GM21423 (cell line): ENCODE data around the gene TRIM22.

Source experiments
- ATAC-seq: cut with Tn5 transposase; IDR thresholded peaks from one replicate; pipeline ENCODE4 v1.9.1; 2021; ENCODE audit warnings: mild to moderate bottlenecking, moderate library complexity; ENCODE audit not compliant: unreplicated experiment

The TRIM22 gene

DNA sequence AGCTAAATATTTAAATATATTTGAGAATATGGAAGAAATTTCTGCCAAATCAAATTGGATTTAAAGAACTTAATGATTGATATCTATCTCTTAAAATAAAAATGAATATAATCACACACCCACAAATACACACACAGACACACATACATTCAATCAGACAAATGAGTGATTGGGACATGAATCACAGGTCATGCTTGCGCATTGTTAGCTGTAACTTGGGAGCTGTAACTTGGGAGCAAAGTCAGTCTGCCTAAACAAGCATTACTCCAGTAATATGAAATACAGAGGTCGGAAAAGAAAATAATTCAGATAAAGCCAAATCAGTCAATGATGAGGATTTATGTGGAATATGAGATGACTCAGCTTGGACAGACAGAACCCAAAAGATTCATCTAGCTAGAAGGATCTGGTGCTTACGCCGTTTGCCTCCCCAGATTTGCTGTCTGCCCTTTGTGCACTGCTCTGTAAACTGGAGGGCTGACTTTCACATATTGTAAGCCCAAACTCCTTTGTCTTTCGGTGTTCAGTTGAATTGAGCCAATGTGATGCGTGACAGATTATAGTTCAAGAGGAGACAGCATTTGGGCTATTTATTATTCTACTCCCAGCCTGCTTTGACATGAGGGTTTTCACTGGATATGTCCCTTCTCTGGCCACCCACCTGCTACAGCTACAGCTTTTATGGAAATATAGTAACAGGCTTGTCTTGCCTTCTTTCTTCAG lies 48.2 kb downstream of the TRIM22 start:
- no peak for ATAC-seq

DNA sequence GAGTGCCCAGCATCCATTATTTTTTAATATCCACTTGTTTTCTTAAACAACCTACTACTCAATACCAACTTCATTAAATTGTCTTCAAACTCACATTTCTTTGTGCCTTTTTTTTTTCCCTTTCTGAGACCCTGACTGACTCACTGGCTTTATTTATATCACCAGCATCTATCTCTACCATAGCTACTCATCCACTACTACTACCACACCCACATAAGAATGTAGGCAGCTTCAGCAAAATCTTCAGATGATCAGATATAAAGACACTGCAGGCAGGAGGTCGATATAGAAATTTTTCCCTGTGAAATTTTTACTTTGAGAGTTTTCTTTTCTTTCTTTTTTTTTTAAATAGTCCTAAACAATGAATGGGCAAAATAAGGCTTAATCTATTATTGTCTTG lies 48.8 kb downstream of the TRIM22 start:
- ATAC-seq: no peak

DNA sequence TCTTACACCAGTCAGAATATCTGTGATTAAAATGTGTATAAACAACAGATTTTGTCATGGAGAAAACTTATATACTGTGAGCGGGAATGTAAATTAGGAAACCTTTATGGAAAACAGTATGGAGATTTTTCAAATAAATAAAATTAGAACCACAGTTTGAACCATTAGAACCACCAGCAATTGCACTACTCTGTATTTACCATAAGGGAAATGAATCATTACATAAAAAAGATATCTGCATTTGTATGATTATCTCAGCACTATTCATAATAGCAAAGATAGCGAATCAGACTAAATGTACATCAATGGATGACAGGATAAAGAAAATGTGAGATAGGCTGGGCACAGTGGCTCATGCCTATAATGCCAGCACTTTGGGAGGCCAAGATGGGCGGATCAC lies 57.0 kb downstream of the TRIM22 start:
- no peak for ATAC-seq

DNA sequence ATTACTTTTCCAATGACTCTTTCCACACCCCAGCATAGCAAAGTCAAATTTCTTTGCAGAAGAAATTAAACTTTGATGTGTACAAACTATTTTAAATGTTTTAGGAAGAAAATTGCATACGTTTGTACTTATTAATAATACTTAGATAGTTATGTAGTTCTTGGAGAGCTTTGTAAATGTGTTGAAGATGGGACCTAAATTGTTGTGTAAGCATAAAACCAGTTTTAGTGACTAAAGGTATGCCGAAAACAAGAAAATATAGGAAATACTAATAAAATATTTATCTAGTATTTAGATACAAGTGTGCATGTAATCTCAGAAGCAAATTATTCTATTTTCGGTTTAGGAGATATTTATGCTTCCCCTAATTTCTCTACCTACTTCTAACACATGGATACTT lies 60.2 kb downstream of the TRIM22 start:
- ATAC-seq: no peak

DNA sequence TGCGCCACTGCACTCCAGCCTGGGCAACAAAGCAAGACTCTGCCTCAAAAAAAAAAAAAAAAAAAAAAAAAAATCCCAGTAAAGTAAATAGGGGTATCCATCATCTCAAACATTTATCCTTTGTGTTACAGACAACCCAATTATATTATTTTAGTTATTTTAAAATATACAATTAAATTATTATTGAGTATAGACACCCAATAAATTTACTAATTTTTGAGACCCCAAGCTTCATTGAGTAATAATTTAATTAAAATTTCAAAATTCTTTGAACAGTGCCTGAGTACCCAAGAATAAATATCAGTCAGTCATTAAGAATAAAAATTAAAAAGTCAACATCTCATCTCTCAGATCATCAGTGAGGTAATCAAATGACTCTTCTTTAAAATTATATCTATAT lies 64.4 kb downstream of the TRIM22 start, which contains the start of gene OR52N4:
OR52N4 (plus strand) TSS at position 301 of the 400 bp plus-strand sequence. CDS start 498 bp downstream, outside the sequence.
- no peak for ATAC-seq
